GM12878 (cell line): ENCODE data around the gene PKN2. TPM values are rescaled to one million over a fixed set of nuclear protein-coding genes. Genes with fewer than 3 reads are reported as not detected.

ENCODE experiments used
- ATAC-seq: fragments of 200-7000 bp; cut with Tn5 transposase; 3 replicates; pipeline ENCODE4 v1.9.1; 2020; ENCODE audit warnings: mild to moderate bottlenecking, moderate library complexity
- BruUV-seq: library from RNA; stranded (reverse); fragments of 400-500 nt; replicated peaks from 2 replicates; lab custom pipeline; 2021; lab: Mats Ljungman, UMichigan
- CTCF ChIA-PET: fragments of 300-600 bp; sonication (Branson Sonifier 250); formaldehyde crosslinking; extraction: SDS; loops from one replicate; lab custom pipeline; 2021; ENCODE audit warnings: inconsistent platforms; lab: Yijun Ruan, JAX
- POLR2A ChIA-PET: fragments of 350-600 bp; formaldehyde crosslinking; extraction: SDS; loops from one replicate; lab custom pipeline; 2021; ENCODE audit warnings: inconsistent platforms; lab: Charles Lee
- RAD21 ChIA-PET: fragments of 300-600 bp; sonication (Branson Sonifier 250); formaldehyde crosslinking; loops from one replicate; lab custom pipeline; 2023; ENCODE audit warnings: antibody characterized with exemption; ENCODE audit not compliant: unreplicated experiment; lab: Charles Lee
- SMC1A ChIA-PET: fragments of 300-600 bp; sonication (Branson Sonifier 250); formaldehyde crosslinking; loops from one replicate; lab custom pipeline; 2023; ENCODE audit not compliant: unreplicated experiment, uncharacterized antibody; lab: Charles Lee
- DNase-seq: peaks from one replicate; pipeline ENCODE4 v3.0.0-alpha.2; 2011; ENCODE audit warnings: low read depth, low spot score
- FAIRE-seq: peaks from 3 replicates; lab custom pipeline; 2011; peaks lifted over from hg19 to GRCh38; lab: Jason Lieb, UNC
- H2AFZ ChIP-seq: 2 replicates; pipeline ENCODE4 v1.6.0; 2011; ENCODE audit warnings: low read depth, low read length, control low read depth; ENCODE audit not compliant: control insufficient read depth
- H3K27ac ChIP-seq: 2 replicates; pipeline ENCODE4 v1.5.1; 2011; ENCODE audit warnings: control low read depth; ENCODE audit not compliant: control insufficient read depth, insufficient read depth
- H3K27me3 ChIP-seq, 2 experiments: replicated peaks in 1 of 2; 2 replicates each; pipeline versions ENCODE4 v1.6.0 to v1.6.1; 2011; ENCODE audit warnings: low read length in 1 of 2; ENCODE audit not compliant: control insufficient read depth in 2 of 2, insufficient read depth in 2 of 2
- H3K36me3 ChIP-seq, 2 experiments: 2 replicates each; pipeline ENCODE4 v1.5.1; 2011; ENCODE audit warnings: low read length in 1 of 2; ENCODE audit not compliant: control insufficient read depth in 2 of 2, insufficient read depth in 2 of 2
- H3K4me1 ChIP-seq: 2 replicates; pipeline ENCODE4 v1.6.1; 2011; ENCODE audit warnings: mild to moderate bottlenecking, low read length, moderate library complexity, mixed read lengths; ENCODE audit not compliant: control insufficient read depth, insufficient read depth
- H3K4me2 ChIP-seq: 2 replicates; pipeline ENCODE4 v1.6.0; 2011; ENCODE audit warnings: control low read depth; ENCODE audit not compliant: control insufficient read depth, insufficient read depth
- H3K4me3 ChIP-seq: fragments of 200-600 bp; sonication (generic); 2 replicates; pipeline ENCODE4 v1.5.1; 2016
- H3K79me2 ChIP-seq: 2 replicates; pipeline ENCODE4 v1.6.0; 2011; ENCODE audit warnings: low read length; ENCODE audit not compliant: control insufficient read depth, insufficient read depth
- H3K9ac ChIP-seq: 2 replicates; pipeline ENCODE4 v1.8.0; 2011; ENCODE audit warnings: low read length, control low read depth, mixed read lengths; ENCODE audit not compliant: control insufficient read depth, insufficient read depth
- H3K9me3 ChIP-seq: replicated peaks from 3 replicates; pipeline ENCODE4 v1.5.1; 2011; ENCODE audit warnings: mild to moderate bottlenecking, low read length; ENCODE audit not compliant: control insufficient read depth, insufficient read depth
- H4K20me1 ChIP-seq: 2 replicates; pipeline ENCODE4 v1.6.0; 2011; ENCODE audit not compliant: control insufficient read depth, insufficient read depth
- BMI1 ChIP-seq: fragments of 450-650 bp; IDR thresholded peaks from 2 replicates; pipeline ENCODE4 v1.6.1; 2016; ENCODE audit warnings: mild to moderate bottlenecking, moderate library complexity, borderline replicate concordance
- ESRRA ChIP-seq: IDR thresholded peaks from 2 replicates; pipeline ENCODE4 v1.6.1; 2012; ENCODE audit warnings: mild to moderate bottlenecking, low read length, improper control_type of control experiment
- FOS ChIP-seq: IDR thresholded peaks from 3 replicates; pipeline ENCODE4 v1.6.1; 2011; ENCODE audit warnings: borderline replicate concordance; ENCODE audit not compliant: insufficient read length; ENCODE audit errors: extremely low read depth
- MTA3 ChIP-seq: IDR thresholded peaks from 2 replicates; pipeline ENCODE4 v1.6.1; 2012; ENCODE audit warnings: low read length, inconsistent platforms, borderline replicate concordance
- NR2C1 ChIP-seq: fragments of 450-650 bp; IDR thresholded peaks from 2 replicates; pipeline ENCODE4 v1.6.1; 2017; ENCODE audit warnings: antibody characterized with exemption, mild to moderate bottlenecking, moderate library complexity
- NR2F1 ChIP-seq: fragments of 450-650 bp; conservative IDR thresholded peaks from 2 replicates; pipeline ENCODE4 v1.6.1; 2017; ENCODE audit warnings: mild to moderate bottlenecking
- POU2F2 ChIP-seq: IDR thresholded peaks from 3 replicates; pipeline ENCODE4 v1.6.1; 2011; ENCODE audit warnings: low read depth, mild to moderate bottlenecking, low read length, borderline replicate concordance
- RAD21 ChIP-seq: IDR thresholded peaks from 2 replicates; pipeline ENCODE4 v1.6.1; 2011; ENCODE audit warnings: mild to moderate bottlenecking, low read depth, low read length, moderate library complexity; ENCODE audit not compliant: insufficient read depth
- SKIL ChIP-seq: fragments of 450-650 bp; IDR thresholded peaks from 2 replicates; pipeline ENCODE4 v1.6.1; 2017; ENCODE audit warnings: mild to moderate bottlenecking, low read depth, inconsistent platforms; ENCODE audit not compliant: poor library complexity, severe bottlenecking
- STAT1 ChIP-seq: fragments of 450-650 bp; conservative IDR thresholded peaks from 2 replicates; pipeline ENCODE4 v1.6.1; 2014; ENCODE audit warnings: antibody characterized with exemption, mild to moderate bottlenecking
- STAT3 ChIP-seq: IDR thresholded peaks from 2 replicates; pipeline ENCODE4 v1.6.1; 2011; ENCODE audit warnings: low read depth, low read length, improper control_type of control experiment
- TBL1XR1 ChIP-seq: IDR thresholded peaks from 2 replicates; pipeline ENCODE4 v1.6.1; 2012; ENCODE audit warnings: low read depth, low read length, improper control_type of control experiment
- ZBED1 ChIP-seq: IDR thresholded peaks from 2 replicates; pipeline ENCODE4 v1.6.1; 2016; ENCODE audit warnings: borderline replicate concordance
- WGBS: methylation state at CpG from one replicate; pipeline ENCODE4 v1.1.6; 2016; ENCODE audit warnings: low lambda C conversion rate; ENCODE audit not compliant: insufficient replicate concordance, insufficient coverage; ENCODE audit errors: missing lambda C conversion rate; 5-methylcytosine and 5-hydroxymethylcytosine counted together
- in situ Hi-C: fragments of 300-500 bp; cut with MboI; formaldehyde crosslinking; loops from 9 replicates; pipeline ENCODE4 v1.14.3; 2018; ENCODE audit warnings: mixed read lengths
- intact Hi-C: fragments of 100-400 bp; cut with micrococcal nuclease; formaldehyde crosslinking; loops from one replicate; pipeline ENCODE4 v1.14.2; 2022; ENCODE audit not compliant: unreplicated experiment
- polyA plus RNA-seq, 11 experiments: library from polyadenylated mRNA; depleted of rRNA in 4 of 11; unstranded in 6 of 11; stranded (reverse) in 5 of 11; fragments of >200 nt; fragmentation: Nextera tagmentation in 4 of 11; fragmentation: Illumina TruSeq in 1 of 11; extraction: Ambion mirVana in 4 of 11; extraction: Trizol in 1 of 11; gene quantifications; 1 replicate in 1 of 11; 2 replicates in 10 of 11; pipeline versions ENCODE4 v1.2.1 to v1.2.3, GENCODE V29; 2011 to 2016; ENCODE audit warnings: inconsistent platforms in 2 of 11, missing spikeins in 2 of 11, low read depth in 1 of 11
- total RNA-seq, 4 experiments: library from RNA; depleted of rRNA in 3 of 4; stranded (reverse); fragments of >200 nt in 3 of 4; fragmentation: Illumina TruSeq in 1 of 4; extraction: Trizol in 1 of 4; gene quantifications; 2 replicates each; pipeline versions ENCODE4 v1.2.1 to v1.2.3, GENCODE V29; 2013 to 2021

The PKN2 gene
- total and polyA plus RNA-seq, 10 of the 15 experiments (the other 5 are each of a cell fraction or from before 2014, with no cell fraction given): 2.6 to 18.3 (median 12.9) TPM

GRCh38 chr1:88731475-88732269 is 47.6 kb downstream of the PKN2 start:
- Histone ChIP-seq H3K27ac (peak overlapping the region; percentile 31; the same call in 1 of the 2 replicates), H3K9ac (no peak overlapping the region), H3K79me2 (peaks cover 27% of the 10 kb centered on the region), H3K27me3 (no peaks in the 10 kb centered on the region), H3K36me3 (peaks cover 2 to 7% of the 10 kb centered on the region in 2 experiments; a peak in 2 of 4 replicates), H3K4me1 (peaks cover 3% of the 10 kb centered on the region), H3K9me3 (peaks cover 10% of the 10 kb centered on the region), H4K20me1 (no peaks in the 10 kb centered on the region), H3K4me2 (no peak overlapping the region), H2AFZ (no peak overlapping the region), H3K4me3 (no peak overlapping the region)
- CTCF ChIA-PET: interaction anchor here (0.7 to 0.8 kb wide), 2 partner anchors 43 to 145 kb away, joined by 3 to 5 read pairs; no protein-coding TSS in a partner anchor
- SMC1A ChIA-PET: interaction anchor here (1.0 to 1.3 kb wide), 4 partner anchors 36 to 79 kb away, joined by 3 read pairs; no protein-coding TSS in a partner anchor
- DNase-seq: no peak
- RAD21 ChIA-PET: no interaction called here
- POLR2A ChIA-PET: interaction anchor here (0.6 kb wide), 1 partner anchor 1402 kb away, joined by 5 read pairs; no protein-coding TSS in a partner anchor
- no TSS peak for BruUV-seq
- WGBS: 100% methylated on average over 2 of the region's 2 CpGs
- ATAC-seq: peak; percentile 33; the same call in 2 of the 3 replicates
- intact Hi-C loops: no loop called here
- FAIRE-seq: no peak
- no peak for TF ChIP-seq RAD21
- in situ Hi-C loops: no loop called here

DNA sequence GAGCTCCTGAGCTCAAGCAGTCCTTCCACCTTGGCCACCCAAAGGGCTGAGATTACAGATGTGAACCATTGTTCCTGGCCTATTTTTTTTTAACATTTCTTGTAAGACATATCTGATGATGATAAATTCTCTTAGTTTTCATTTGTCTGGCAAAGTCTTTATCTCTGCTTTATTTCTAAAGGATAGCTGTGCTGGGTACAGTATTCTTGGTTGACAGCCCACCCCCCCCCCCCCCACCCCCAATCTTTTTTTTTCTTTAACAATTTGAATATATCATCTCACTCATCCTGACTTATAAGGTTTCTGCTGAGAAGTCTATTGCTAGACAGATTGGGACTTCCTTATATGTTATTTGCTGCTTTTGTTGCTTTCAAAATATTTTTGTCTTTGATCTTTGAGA is 51.3 kb downstream of the PKN2 start:
- ChIA-PET POLR2A (no interaction called here), CTCF (interaction anchor here (0.7 to 2.7 kb wide), 10 partner anchors 10 to 154 kb away, joined by 3 to 13 read pairs (median 4); no protein-coding TSS in a partner anchor), SMC1A (interaction anchor here (0.6 to 2.0 kb wide), 7 partner anchors 9 to 142 kb away, joined by 3 to 12 read pairs (median 4); no protein-coding TSS in a partner anchor), RAD21 (interaction anchor here (0.9 to 1.1 kb wide), 2 partner anchors 49 to 50 kb away, joined by 3 read pairs; no protein-coding TSS in a partner anchor)
- DNase-seq: no peak
- Histone ChIP-seq H2AFZ (no peak overlapping the region), H4K20me1 (peaks cover 2% of the 10 kb centered on the region; the same call in 1 of the 2 replicates), H3K79me2 (peaks cover 22% of the 10 kb centered on the region), H3K4me2 (no peak overlapping the region), H3K9ac (no peak overlapping the region), H3K9me3 (peaks cover 10% of the 10 kb centered on the region), H3K4me3 (no peak overlapping the region), H3K4me1 (no peaks in the 10 kb centered on the region; the same call in 1 of the 2 replicates), H3K36me3 (no peaks in the 10 kb centered on the region; a peak in 1 of 4 replicates), H3K27me3 (no peaks in the 10 kb centered on the region), H3K27ac (no peak overlapping the region)
- BruUV-seq: no TSS peak
- intact Hi-C loops: no loop called here
- in situ Hi-C loops: no loop called here
- ATAC-seq: no peak
- no peak for FAIRE-seq
- TF ChIP-seq STAT3 (no peak), ZBED1 (no peak), NR2C1 (no peak), NR2F1 (no peak), SKIL (no peak), MTA3 (no peak), STAT1 (no peak), ESRRA (no peak), BMI1 (no peak), TBL1XR1 (no peak), FOS (no peak), POU2F2 (no peak)
